HCT116 (cell line): ENCODE data around the gene CACNA2D2. TPM values are rescaled to one million over a fixed set of nuclear protein-coding genes. Genes with fewer than 3 reads are reported as not detected.
A peak's percentile ranks its signal among the peaks of the same experiment; 100 is the strongest.

Experiments
- ATAC-seq: fragments of 200-7000 bp; cut with Tn5 transposase; 2 replicates; pipeline ENCODE4 v1.9.1; 2020; ENCODE audit warnings: mild to moderate bottlenecking, moderate library complexity
- BruUV-seq: library from RNA; stranded (reverse); fragments of 400-500 nt; replicated peaks from 2 replicates; lab custom pipeline; 2021; lab: Mats Ljungman, UMichigan
- CTCF ChIA-PET: fragments of 300-600 bp; sonication (Branson Sonifier 250); formaldehyde crosslinking; loops from one replicate; lab custom pipeline; 2021; ENCODE audit warnings: antibody characterized with exemption; lab: Charles Lee
- POLR2A ChIA-PET: fragments of 300-600, 350-600 bp; sonication (Branson Sonifier 250); formaldehyde crosslinking; loops from one replicate; lab custom pipeline; 2021; ENCODE audit warnings: antibody characterized with exemption; lab: Charles Lee
- RAD21 ChIA-PET, 2 experiments: fragments of 300-600 bp; sonication (Branson Sonifier 250); formaldehyde crosslinking; loops; one replicate each; lab custom pipeline; 2023; ENCODE audit warnings: low total read pairs in 2 of 2; ENCODE audit not compliant: uncharacterized antibody in 2 of 2, unreplicated experiment in 2 of 2, low non-redundant PET in 1 of 2; lab: Charles Lee
- DNase-seq: peaks from one replicate; pipeline ENCODE4 v3.0.0-alpha.2; 2010; ENCODE audit warnings: low read depth, low spot score
- H2AFZ ChIP-seq: fragments of 200-600 bp; shearing (Covaris generic), sonication (generic); 2 replicates; pipeline ENCODE4 v1.6.1; 2017; ENCODE audit warnings: low read depth, mixed run types, mixed read lengths, antibody characterized with exemption, low read length; ENCODE audit not compliant: poor library complexity, severe bottlenecking
- H3K27ac ChIP-seq: 2 replicates; pipeline ENCODE4 v1.5.1; 2012; ENCODE audit warnings: low read depth, low read length
- H3K27me3 ChIP-seq: fragments of 200-600 bp; sonication (generic); 2 replicates; pipeline ENCODE4 v1.6.1; 2016; ENCODE audit warnings: mixed run types, low read length, mixed read lengths; ENCODE audit not compliant: insufficient read depth
- H3K36me3 ChIP-seq, 2 experiments: fragments of 200-500 bp in 1 of 2; fragments of 200-600 bp in 1 of 2; sonication (Bioruptor generic) in 1 of 2; sonication (generic) in 1 of 2; 2 replicates each; pipeline versions ENCODE4 v1.5.1 to v1.6.1; 2014 to 2016; ENCODE audit warnings: low read length in 2 of 2, inconsistent platforms in 1 of 2, mixed read lengths in 1 of 2, mixed run types in 1 of 2; ENCODE audit not compliant: insufficient read depth in 2 of 2, control insufficient read depth in 1 of 2
- H3K4me1 ChIP-seq, 2 experiments: fragments of 200-600 bp in 1 of 2; sonication (generic) in 1 of 2; 2 replicates each; pipeline versions ENCODE4 v1.5.1 to v1.6.1; 2012 to 2017; ENCODE audit warnings: low read length in 2 of 2, inconsistent platforms in 1 of 2, mild to moderate bottlenecking in 1 of 2, mixed read lengths in 1 of 2, mixed run types in 1 of 2, moderate library complexity in 1 of 2; ENCODE audit not compliant: insufficient read depth in 2 of 2, control insufficient read depth in 1 of 2
- H3K4me2 ChIP-seq: fragments of 200-600 bp; sonication (generic); 2 replicates; pipeline ENCODE4 v1.6.1; 2017; ENCODE audit warnings: mixed run types, low read length, mixed read lengths
- H3K4me3 ChIP-seq, 2 experiments: fragments of 200-600 bp in 1 of 2; sonication (generic) in 1 of 2; replicated peaks in 1 of 2; 2 replicates each; pipeline ENCODE4 v1.5.1; 2011 to 2016; ENCODE audit warnings: low read length in 2 of 2, control low read depth in 1 of 2, low read depth in 1 of 2, mild to moderate bottlenecking in 1 of 2, mixed read lengths in 1 of 2, mixed run types in 1 of 2
- H3K79me2 ChIP-seq: fragments of 200-600 bp; sonication (generic); 2 replicates; pipeline ENCODE4 v1.6.1; 2017; ENCODE audit warnings: mild to moderate bottlenecking, mixed run types, low read length, moderate library complexity, mixed read lengths; ENCODE audit not compliant: insufficient read depth
- H3K9ac ChIP-seq: fragments of 200-600 bp; sonication (generic); 2 replicates; pipeline ENCODE4 v1.6.1; 2016; ENCODE audit warnings: low read length, mixed read lengths
- H3K9me2 ChIP-seq: fragments of 200-600 bp; sonication (generic), shearing (Covaris generic); 2 replicates; pipeline ENCODE4 v1.6.1; 2017; ENCODE audit warnings: mixed run types, mild to moderate bottlenecking, moderate library complexity; ENCODE audit not compliant: insufficient read depth
- H3K9me3 ChIP-seq, 2 experiments: fragments of 200-500 bp in 1 of 2; fragments of 200-600 bp in 1 of 2; sonication (Bioruptor generic) in 1 of 2; sonication (generic) in 1 of 2; 2 replicates each; pipeline ENCODE4 v1.6.1; 2014 to 2017; ENCODE audit warnings: low read length in 2 of 2, mixed read lengths in 2 of 2, inconsistent platforms in 1 of 2, low read depth in 1 of 2, mild to moderate bottlenecking in 1 of 2, mixed run types in 1 of 2, moderate library complexity in 1 of 2; ENCODE audit not compliant: control insufficient read depth in 1 of 2, insufficient read depth in 1 of 2
- H4K20me1 ChIP-seq: fragments of 200-600 bp; sonication (generic), shearing (Covaris generic); 2 replicates; pipeline ENCODE4 v1.6.1; 2017; ENCODE audit warnings: mixed run types, mild to moderate bottlenecking, moderate library complexity; ENCODE audit not compliant: insufficient read depth
- CBX3 ChIP-seq: IDR thresholded peaks from 2 replicates; pipeline ENCODE4 v1.6.1; 2012; ENCODE audit warnings: low read depth
- CEBPB ChIP-seq: IDR thresholded peaks from 2 replicates; pipeline ENCODE4 v1.6.1; 2012; ENCODE audit warnings: low read depth
- EGR1 ChIP-seq: IDR thresholded peaks from 2 replicates; pipeline ENCODE4 v1.6.1; 2012; ENCODE audit warnings: low read depth
- ELF1 ChIP-seq: IDR thresholded peaks from 2 replicates; pipeline ENCODE4 v1.6.1; 2012; ENCODE audit warnings: low read depth, borderline replicate concordance
- EZH2 ChIP-seq: fragments of 200-600 bp; sonication (generic); IDR thresholded peaks from 2 replicates; pipeline ENCODE4 v1.6.1; 2017; ENCODE audit warnings: antibody characterized with exemption, mixed run types
- EZH2phosphoT487 ChIP-seq: fragments of 200-600 bp; IDR thresholded peaks from 2 replicates; pipeline ENCODE4 v1.6.1; 2018; ENCODE audit warnings: antibody characterized with exemption, borderline replicate concordance
- FOSL1 ChIP-seq: IDR thresholded peaks from 2 replicates; pipeline ENCODE4 v1.6.1; 2012; ENCODE audit warnings: low read depth
- JUND ChIP-seq: IDR thresholded peaks from 2 replicates; pipeline ENCODE4 v1.6.1; 2012
- POLR2A ChIP-seq: IDR thresholded peaks from 2 replicates; pipeline ENCODE4 v1.7.0; 2011; ENCODE audit warnings: borderline replicate concordance; ENCODE audit not compliant: insufficient read depth, insufficient read length; ENCODE audit errors: extremely low read depth
- POLR2AphosphoS5 ChIP-seq: IDR thresholded peaks from 2 replicates; pipeline ENCODE4 v1.6.1; 2011; ENCODE audit warnings: mild to moderate bottlenecking, low read depth, low read length, moderate library complexity
- RAD21 ChIP-seq: IDR thresholded peaks from 2 replicates; pipeline ENCODE4 v1.6.1; 2012; ENCODE audit warnings: low read depth, mild to moderate bottlenecking
- SRF ChIP-seq: IDR thresholded peaks from 2 replicates; pipeline ENCODE4 v1.6.1; 2012; ENCODE audit warnings: low read depth
- TCF7L2 ChIP-seq: IDR thresholded peaks from 2 replicates; pipeline ENCODE4 v1.7.0; 2011; ENCODE audit warnings: borderline replicate concordance, inconsistent platforms; ENCODE audit not compliant: insufficient read depth, insufficient read length; ENCODE audit errors: extremely low read depth
- ZFX ChIP-seq: fragments of 450-650 bp; IDR thresholded peaks from 2 replicates; pipeline ENCODE4 v1.6.1; 2017
- ZNF274 ChIP-seq: fragments of 200-500 bp; sonication (Bioruptor generic); IDR thresholded peaks from 2 replicates; pipeline ENCODE4 v1.6.1; 2014; ENCODE audit warnings: mild to moderate bottlenecking, low read depth, low read length, inconsistent platforms
- intact Hi-C: fragments of 100-400 bp; cut with micrococcal nuclease; formaldehyde crosslinking; loops from 2 replicates; pipeline ENCODE4 v1.10.0; 2022
- total RNA-seq: library from RNA; stranded (reverse); gene quantifications from one replicate; pipeline ENCODE4 v1.2.1, GENCODE V29; 2021; ENCODE audit not compliant: unreplicated experiment
- TF ChIP-seq, protein P1 (sequence below), 3 experiments: fragments of 200-600 bp in 1 of 3; sonication (generic) in 1 of 3; IDR thresholded peaks in 2 of 3; conservative IDR thresholded peaks in 1 of 3; 2 replicates each; pipeline ENCODE4 v1.5.1; 2012 to 2017; ENCODE audit warnings: low read depth in 2 of 3, low read length in 2 of 3, antibody characterized with exemption in 1 of 3, borderline replicate concordance in 1 of 3, control low read depth in 1 of 3, mild to moderate bottlenecking in 1 of 3, mixed read lengths in 1 of 3, mixed run types in 1 of 3, moderate library complexity in 1 of 3; ENCODE audit not compliant: insufficient read depth in 1 of 3
- TF ChIP-seq, protein P2 (sequence below): IDR thresholded peaks from 2 replicates; pipeline ENCODE4 v1.6.1; 2012; ENCODE audit warnings: low read depth

CACNA2D2 gene
- total RNA-seq, 1 experiment from 2014 or later: 10.2 TPM

DNA sequence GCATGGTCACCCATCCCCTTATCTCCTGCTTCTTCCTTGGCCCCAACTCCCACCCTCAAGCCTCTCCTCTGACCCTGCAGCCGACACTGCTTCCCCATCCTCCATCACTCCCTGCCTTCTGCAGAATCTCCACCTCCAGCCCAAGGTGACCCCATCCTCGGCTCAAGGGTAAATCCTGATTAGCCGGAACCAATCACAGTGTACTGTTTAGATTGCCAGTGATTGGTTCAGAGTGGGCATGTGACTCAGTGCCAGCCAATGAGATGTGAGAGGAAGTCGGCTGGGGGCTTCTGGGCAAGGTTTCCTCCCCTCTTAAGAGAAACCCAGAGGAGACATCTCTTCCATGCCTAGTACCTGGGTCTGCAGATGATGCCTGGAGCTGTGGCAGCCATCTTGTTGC, 10.3 kb downstream of the CACNA2D2 start:
- Histone ChIP-seq H3K27me3 (no peaks in the 10 kb centered on the region), H3K4me1 (no peaks in the 10 kb centered on the region; a peak in 1 of 4 replicates), H3K9me3 (no peaks in the 10 kb centered on the region), H2AFZ (no peak overlapping the region), H3K4me2 (no peak overlapping the region), H3K27ac (no peak overlapping the region), H3K79me2 (no peaks in the 10 kb centered on the region), H3K9ac (no peak overlapping the region)
- ChIA-PET CTCF (no interaction called here), POLR2A (no interaction called here)
- no TSS peak for BruUV-seq
- intact Hi-C loops: no loop called here
- peak; percentile 49; the same call in 1 of the 2 replicates for ATAC-seq
- DNase-seq: no peak
- TF ChIP-seq CBX3 (no peak), EGR1 (no peak), POLR2A (no peak), RAD21 (no peak), TCF7L2 (no peak), EZH2 (no peak), POLR2AphosphoS5 (no peak), FOSL1 (no peak), ZFX (no peak), ELF1 (no peak), SRF (no peak), JUND (no peak), EZH2phosphoT487 (no peak), CEBPB (no peak), ZNF274 (no peak)
- TF ChIP-seq, protein P1, sequence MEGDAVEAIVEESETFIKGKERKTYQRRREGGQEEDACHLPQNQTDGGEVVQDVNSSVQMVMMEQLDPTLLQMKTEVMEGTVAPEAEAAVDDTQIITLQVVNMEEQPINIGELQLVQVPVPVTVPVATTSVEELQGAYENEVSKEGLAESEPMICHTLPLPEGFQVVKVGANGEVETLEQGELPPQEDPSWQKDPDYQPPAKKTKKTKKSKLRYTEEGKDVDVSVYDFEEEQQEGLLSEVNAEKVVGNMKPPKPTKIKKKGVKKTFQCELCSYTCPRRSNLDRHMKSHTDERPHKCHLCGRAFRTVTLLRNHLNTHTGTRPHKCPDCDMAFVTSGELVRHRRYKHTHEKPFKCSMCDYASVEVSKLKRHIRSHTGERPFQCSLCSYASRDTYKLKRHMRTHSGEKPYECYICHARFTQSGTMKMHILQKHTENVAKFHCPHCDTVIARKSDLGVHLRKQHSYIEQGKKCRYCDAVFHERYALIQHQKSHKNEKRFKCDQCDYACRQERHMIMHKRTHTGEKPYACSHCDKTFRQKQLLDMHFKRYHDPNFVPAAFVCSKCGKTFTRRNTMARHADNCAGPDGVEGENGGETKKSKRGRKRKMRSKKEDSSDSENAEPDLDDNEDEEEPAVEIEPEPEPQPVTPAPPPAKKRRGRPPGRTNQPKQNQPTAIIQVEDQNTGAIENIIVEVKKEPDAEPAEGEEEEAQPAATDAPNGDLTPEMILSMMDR (IDR thresholded peaks at IDR 0.05 in 2 of 3, conservative IDR thresholded peaks at IDR 0.05 in 1 of 3; ENCODE audit: borderline replicate concordance in 1 of 3, insufficient read depth in 1 of 3, low read depth in 2 of 3, low read length in 2 of 3): no peak
- TF ChIP-seq, protein P2, sequence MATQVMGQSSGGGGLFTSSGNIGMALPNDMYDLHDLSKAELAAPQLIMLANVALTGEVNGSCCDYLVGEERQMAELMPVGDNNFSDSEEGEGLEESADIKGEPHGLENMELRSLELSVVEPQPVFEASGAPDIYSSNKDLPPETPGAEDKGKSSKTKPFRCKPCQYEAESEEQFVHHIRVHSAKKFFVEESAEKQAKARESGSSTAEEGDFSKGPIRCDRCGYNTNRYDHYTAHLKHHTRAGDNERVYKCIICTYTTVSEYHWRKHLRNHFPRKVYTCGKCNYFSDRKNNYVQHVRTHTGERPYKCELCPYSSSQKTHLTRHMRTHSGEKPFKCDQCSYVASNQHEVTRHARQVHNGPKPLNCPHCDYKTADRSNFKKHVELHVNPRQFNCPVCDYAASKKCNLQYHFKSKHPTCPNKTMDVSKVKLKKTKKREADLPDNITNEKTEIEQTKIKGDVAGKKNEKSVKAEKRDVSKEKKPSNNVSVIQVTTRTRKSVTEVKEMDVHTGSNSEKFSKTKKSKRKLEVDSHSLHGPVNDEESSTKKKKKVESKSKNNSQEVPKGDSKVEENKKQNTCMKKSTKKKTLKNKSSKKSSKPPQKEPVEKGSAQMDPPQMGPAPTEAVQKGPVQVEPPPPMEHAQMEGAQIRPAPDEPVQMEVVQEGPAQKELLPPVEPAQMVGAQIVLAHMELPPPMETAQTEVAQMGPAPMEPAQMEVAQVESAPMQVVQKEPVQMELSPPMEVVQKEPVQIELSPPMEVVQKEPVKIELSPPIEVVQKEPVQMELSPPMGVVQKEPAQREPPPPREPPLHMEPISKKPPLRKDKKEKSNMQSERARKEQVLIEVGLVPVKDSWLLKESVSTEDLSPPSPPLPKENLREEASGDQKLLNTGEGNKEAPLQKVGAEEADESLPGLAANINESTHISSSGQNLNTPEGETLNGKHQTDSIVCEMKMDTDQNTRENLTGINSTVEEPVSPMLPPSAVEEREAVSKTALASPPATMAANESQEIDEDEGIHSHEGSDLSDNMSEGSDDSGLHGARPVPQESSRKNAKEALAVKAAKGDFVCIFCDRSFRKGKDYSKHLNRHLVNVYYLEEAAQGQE: no peak
- TF ChIP-seq, all 23 proteins: peak for 0
- RAD21 ChIA-PET: no interaction called here
- no peak overlapping the region for H3K4me3 ChIP-seq
- no peaks in the 10 kb centered on the region for H3K36me3 ChIP-seq
- no peaks in the 10 kb centered on the region for H4K20me1 ChIP-seq
- H3K9me2 ChIP-seq: no peaks in the 10 kb centered on the region
